ENCODE measurements around the gene ASCL2. TPM values are rescaled to one million over a fixed set of nuclear protein-coding genes. Genes with fewer than 3 reads are reported as not detected.

ASCL2 gene
- total RNA-seq, 2 experiments from 2014 or later: not detected

DNA sequence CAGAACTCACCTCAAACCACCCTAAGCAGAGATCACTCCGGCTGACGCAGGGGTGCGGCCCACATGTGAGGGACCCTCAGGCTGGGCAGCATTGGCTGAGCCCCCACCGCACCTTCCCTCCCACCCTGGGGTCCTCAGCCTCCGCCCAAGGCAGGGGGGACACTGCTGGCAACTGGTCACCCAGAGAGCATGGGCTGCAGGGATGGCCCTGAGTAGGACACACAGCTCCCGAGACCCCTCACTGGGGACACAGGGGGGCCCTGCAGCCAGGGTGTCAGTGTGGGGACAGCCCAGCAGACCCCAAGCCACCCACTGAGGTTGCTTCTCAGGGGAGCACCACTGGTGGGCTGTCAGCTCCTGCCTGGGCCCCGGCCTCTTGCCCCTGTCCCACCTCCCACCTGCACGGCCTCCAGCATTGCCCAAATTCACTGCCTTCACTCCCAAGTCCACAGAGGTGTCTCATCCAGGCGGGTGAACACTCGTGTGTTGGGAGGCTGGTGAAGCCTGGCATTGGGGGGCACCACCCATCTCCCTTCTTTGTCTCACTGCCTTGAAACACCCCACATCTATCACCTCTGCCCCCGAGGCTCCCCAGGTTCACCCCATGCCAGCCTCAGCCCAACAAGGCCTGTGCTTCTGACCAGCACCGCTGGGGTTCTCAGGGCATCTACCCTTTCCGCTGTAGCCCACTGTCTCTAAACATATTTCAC lies 26.7 kb upstream of the ASCL2 start:
- peaks cover 38% of the 10 kb centered on the region for H3K4me1 ChIP-seq (ENCODE audit: insufficient read depth, low read length)
- H3K4me1 Mint-ChIP-seq (ENCODE audit: low read depth): peaks cover 40% of the 10 kb centered on the region
- peaks cover 19% of the 10 kb centered on the region for H3K36me3 Mint-ChIP-seq (ENCODE audit: low read depth)

DNA sequence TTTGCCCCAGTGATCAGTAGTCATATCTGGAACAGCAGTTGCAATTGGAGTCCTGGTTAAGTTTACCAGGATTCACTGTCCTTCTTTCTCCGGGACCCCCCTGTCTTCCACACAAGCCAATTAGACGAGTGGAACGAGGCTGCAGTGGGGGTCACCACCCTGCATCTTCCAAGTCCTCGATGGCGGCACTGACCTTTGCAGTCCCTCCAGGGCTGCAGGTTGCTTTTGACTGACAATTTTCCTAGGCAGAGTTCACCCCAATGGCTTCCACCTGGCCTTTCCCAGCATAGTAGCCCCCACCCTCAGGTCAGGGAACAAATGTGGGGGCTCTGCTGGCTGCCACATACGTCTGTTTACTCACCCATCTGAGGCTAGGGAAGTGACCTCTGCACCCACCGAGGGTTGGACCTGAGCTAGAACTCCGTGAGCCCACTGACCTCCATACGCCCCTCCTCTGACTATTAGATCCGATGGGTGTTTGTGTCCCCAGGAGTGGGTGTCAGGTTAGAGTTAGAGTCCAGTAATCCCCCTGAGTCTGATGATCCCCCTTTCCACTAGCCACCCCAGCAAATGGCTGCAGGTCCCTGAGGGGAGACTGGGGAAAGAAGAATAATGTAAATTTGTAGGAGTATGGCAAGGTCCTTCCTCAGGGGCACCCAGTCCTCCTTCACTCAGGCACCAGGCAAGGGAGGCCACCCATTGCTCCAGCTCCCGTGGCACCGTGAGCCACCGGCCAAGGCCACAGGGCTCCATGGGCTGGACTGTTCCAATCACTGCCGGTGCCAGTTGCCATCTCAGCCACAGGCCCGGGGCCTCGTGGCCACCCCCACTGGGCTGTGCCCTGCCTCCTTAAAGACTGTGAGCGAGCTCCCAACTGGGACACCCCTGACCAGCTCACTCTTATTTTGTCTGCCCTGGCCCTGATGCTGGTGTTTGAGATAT lies 25.9 kb upstream of the ASCL2 start:
- TF ChIP-seq, protein P1, sequence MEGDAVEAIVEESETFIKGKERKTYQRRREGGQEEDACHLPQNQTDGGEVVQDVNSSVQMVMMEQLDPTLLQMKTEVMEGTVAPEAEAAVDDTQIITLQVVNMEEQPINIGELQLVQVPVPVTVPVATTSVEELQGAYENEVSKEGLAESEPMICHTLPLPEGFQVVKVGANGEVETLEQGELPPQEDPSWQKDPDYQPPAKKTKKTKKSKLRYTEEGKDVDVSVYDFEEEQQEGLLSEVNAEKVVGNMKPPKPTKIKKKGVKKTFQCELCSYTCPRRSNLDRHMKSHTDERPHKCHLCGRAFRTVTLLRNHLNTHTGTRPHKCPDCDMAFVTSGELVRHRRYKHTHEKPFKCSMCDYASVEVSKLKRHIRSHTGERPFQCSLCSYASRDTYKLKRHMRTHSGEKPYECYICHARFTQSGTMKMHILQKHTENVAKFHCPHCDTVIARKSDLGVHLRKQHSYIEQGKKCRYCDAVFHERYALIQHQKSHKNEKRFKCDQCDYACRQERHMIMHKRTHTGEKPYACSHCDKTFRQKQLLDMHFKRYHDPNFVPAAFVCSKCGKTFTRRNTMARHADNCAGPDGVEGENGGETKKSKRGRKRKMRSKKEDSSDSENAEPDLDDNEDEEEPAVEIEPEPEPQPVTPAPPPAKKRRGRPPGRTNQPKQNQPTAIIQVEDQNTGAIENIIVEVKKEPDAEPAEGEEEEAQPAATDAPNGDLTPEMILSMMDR (IDR thresholded peaks at IDR 0.05): no peak
- no peak overlapping the region for H3K4me3 Mint-ChIP-seq
- DNase-seq (peak in 1 of 14 experiments; percentile 9), ATAC-seq (ENCODE audit: poor library complexity) (no peak)
- peaks cover 32% of the 10 kb centered on the region for H3K4me1 Mint-ChIP-seq (ENCODE audit: low read depth)
- Histone ChIP-seq H3K36me3 (ENCODE audit: insufficient read depth, low read length) (peaks cover 34% of the 10 kb centered on the region), H3K9me3 (ENCODE audit: control insufficient read depth in 1 of 2, insufficient read depth in 1 of 2, low read length in 2 of 2) (no peaks in the 10 kb centered on the region), H3K27ac (ENCODE audit: low read depth in 1 of 2, low read length in 2 of 2) (no peak overlapping the region), H3K4me3 (ENCODE audit: low read length) (no peak overlapping the region), H3K4me1 (ENCODE audit: insufficient read depth, low read length) (peaks cover 36% of the 10 kb centered on the region), H3K27me3 (ENCODE audit: control insufficient read depth in 1 of 2, insufficient read depth in 2 of 2, low read length in 2 of 2) (no peaks in the 10 kb centered on the region)
- intact Hi-C loops (cut with DNase I, micrococcal nuclease): no loop called here
- POLR2A ChIA-PET: no interaction called here
- peaks cover 13% of the 10 kb centered on the region for H3K36me3 Mint-ChIP-seq (ENCODE audit: low read depth)
- no peak overlapping the region for H3K27ac Mint-ChIP-seq
- H3K9me3 Mint-ChIP-seq: no peaks in the 10 kb centered on the region
- CTCF ChIA-PET: no interaction called here
- no peaks in the 10 kb centered on the region for H3K27me3 Mint-ChIP-seq

More for the DNA sequence above, 26.7 kb upstream of the ASCL2 start:
- H3K36me3 ChIP-seq (ENCODE audit: insufficient read depth, low read length): peaks cover 34% of the 10 kb centered on the region
- ATAC-seq (ENCODE audit: poor library complexity): no peak
- peak overlapping the region in 1 of 2 donors; percentile 18 for H3K27ac ChIP-seq (ENCODE audit: low read depth in 1 of 2, low read length in 2 of 2)
- H3K4me3 Mint-ChIP-seq: no peak overlapping the region
- H3K4me3 ChIP-seq (ENCODE audit: low read length): no peak overlapping the region
- peak overlapping the region; percentile 68 for H3K27ac Mint-ChIP-seq
- ChIA-PET CTCF (no interaction called here), POLR2A (no interaction called here)
- intact Hi-C loops (cut with DNase I, micrococcal nuclease): no loop called here
- H3K27me3 Mint-ChIP-seq: no peaks in the 10 kb centered on the region
- H3K9me3 Mint-ChIP-seq: no peaks in the 10 kb centered on the region
- TF ChIP-seq, protein P1 (IDR thresholded peaks at IDR 0.05): no peak
- H3K9me3 ChIP-seq (ENCODE audit: control insufficient read depth in 1 of 2, insufficient read depth in 1 of 2, low read length in 2 of 2): no peaks in the 10 kb centered on the region
- DNase-seq: no peak
- no peaks in the 10 kb centered on the region for H3K27me3 ChIP-seq (ENCODE audit: control insufficient read depth in 1 of 2, insufficient read depth in 2 of 2, low read length in 2 of 2)

DNA sequence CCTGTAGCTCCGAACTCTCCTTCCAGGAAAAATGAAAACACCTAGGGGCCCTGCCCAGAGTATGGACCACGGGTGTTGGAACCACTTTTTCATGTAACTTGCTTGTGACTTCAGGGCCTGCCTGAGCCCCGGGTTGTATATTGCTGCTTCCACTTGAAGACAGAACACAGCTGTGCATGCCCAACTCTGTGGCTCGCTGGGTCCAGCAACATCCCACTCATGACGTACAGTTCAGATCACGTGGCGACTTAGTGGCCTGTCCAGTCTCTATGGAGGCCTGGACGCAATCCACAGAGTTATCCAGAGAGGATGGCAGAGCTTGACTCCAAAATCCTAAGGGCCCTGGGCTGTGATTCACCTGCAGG lies 24.5 kb upstream of the ASCL2 start:
- Histone ChIP-seq H3K27me3 (ENCODE audit: control insufficient read depth in 1 of 2, insufficient read depth in 2 of 2, low read length in 2 of 2) (no peaks in the 10 kb centered on the region), H3K4me1 (ENCODE audit: insufficient read depth, low read length) (peaks cover 32% of the 10 kb centered on the region), H3K9me3 (ENCODE audit: control insufficient read depth in 1 of 2, insufficient read depth in 1 of 2, low read length in 2 of 2) (no peaks in the 10 kb centered on the region), H3K27ac (ENCODE audit: low read depth in 1 of 2, low read length in 2 of 2) (peak overlapping the region in 1 of 2 donors; percentile 51), H3K36me3 (ENCODE audit: insufficient read depth, low read length) (peaks cover 34% of the 10 kb centered on the region), H3K4me3 (ENCODE audit: low read length) (no peak overlapping the region)
- Mint-ChIP-seq H3K27me3 (no peaks in the 10 kb centered on the region), H3K9me3 (no peaks in the 10 kb centered on the region), H3K4me3 (no peak overlapping the region), H3K36me3 (ENCODE audit: low read depth) (peaks cover 13% of the 10 kb centered on the region), H3K4me1 (ENCODE audit: low read depth) (peaks cover 32% of the 10 kb centered on the region), H3K27ac (no peak overlapping the region)
- DNase-seq (no peak), ATAC-seq (ENCODE audit: poor library complexity) (no peak)
- POLR2A ChIA-PET: interaction anchor here (1.0 kb wide), 1 partner anchor 8 kb away, joined by 3 read pairs; no protein-coding TSS in a partner anchor
- intact Hi-C loops (cut with DNase I, micrococcal nuclease): no loop called here
- TF ChIP-seq, protein P1 (IDR thresholded peaks at IDR 0.05): no peak
- CTCF ChIA-PET: no interaction called here

Data from CD4-positive, alpha-beta T cell (primary cell).